ENCODE measurements around the gene RIN2.

DNA sequence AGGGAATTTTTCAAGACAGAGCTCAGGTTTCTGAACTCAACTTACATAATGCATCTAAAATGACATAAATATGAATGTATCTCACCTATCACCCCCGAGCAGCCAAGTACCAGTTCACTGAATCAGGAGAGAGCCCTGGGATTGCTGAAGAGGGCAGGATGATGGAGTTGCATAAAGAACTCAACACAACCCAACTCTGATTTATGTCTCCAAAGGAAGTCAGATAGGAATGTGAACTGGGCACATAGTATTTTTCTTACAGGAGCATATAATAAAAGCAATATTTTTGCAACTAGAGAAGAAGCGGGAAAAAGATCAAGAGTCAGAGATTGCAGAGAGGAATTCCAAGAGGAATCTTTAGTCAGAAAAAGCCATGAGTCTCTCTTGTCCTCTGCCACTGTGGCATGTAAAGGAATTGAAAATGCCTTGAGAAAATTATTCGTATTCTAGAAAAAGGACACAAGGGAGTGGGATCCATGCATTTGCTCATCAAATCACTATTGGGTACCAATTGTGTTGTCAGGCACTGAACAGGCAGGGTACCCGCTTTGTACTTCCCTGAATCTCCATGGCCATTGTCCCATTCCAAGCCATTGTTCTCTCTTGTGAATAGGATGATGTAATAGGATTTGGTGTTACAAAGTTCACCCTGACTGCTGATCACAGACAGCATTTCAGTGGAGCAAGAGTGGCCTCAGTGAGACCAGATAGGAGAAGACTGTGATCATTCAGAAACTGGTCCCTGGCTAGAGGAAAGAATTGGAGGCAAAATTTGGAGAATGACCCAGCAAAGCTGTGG, 16.3 kb downstream of the RIN2 start:
- TF ChIP-seq EZH2 (IDR thresholded peaks at IDR 0.05; ENCODE audit: low read depth): no peak
- TF ChIP-seq, protein P1, sequence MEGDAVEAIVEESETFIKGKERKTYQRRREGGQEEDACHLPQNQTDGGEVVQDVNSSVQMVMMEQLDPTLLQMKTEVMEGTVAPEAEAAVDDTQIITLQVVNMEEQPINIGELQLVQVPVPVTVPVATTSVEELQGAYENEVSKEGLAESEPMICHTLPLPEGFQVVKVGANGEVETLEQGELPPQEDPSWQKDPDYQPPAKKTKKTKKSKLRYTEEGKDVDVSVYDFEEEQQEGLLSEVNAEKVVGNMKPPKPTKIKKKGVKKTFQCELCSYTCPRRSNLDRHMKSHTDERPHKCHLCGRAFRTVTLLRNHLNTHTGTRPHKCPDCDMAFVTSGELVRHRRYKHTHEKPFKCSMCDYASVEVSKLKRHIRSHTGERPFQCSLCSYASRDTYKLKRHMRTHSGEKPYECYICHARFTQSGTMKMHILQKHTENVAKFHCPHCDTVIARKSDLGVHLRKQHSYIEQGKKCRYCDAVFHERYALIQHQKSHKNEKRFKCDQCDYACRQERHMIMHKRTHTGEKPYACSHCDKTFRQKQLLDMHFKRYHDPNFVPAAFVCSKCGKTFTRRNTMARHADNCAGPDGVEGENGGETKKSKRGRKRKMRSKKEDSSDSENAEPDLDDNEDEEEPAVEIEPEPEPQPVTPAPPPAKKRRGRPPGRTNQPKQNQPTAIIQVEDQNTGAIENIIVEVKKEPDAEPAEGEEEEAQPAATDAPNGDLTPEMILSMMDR (conservative IDR thresholded peaks at IDR 0.05): no peak
